HT-29 (cell line): Measurements from ENCODE around the gene NUDT21. TPM values are rescaled to one million over a fixed set of nuclear protein-coding genes. Genes with fewer than 3 reads are reported as not detected.
A peak's percentile ranks its signal among the peaks of the same experiment; 100 is the strongest.
"Not testable (repeated sequence)": the region's sequence is repeated elsewhere in the genome, so short reads cannot be mapped to it uniquely, and the experiment has no call there.

Source experiments
- DNase-seq: peaks from one replicate; pipeline ENCODE4 v3.0.0-alpha.2; 2015; ENCODE audit warnings: low spot score
- total RNA-seq: library from RNA; depleted of rRNA; stranded (reverse); fragments of >200 nt; shearing (Covaris generic); gene quantifications from 2 replicates; pipeline ENCODE4 v1.2.3, GENCODE V29; 2014

NUDT21 gene
- total RNA-seq, 1 experiment from 2014 or later = 165 TPM

- no peak for DNase-seq
These were observed 31.2 kb downstream of the NUDT21 start for GRCh38 chr16:56419740-56420548.

GRCh38 chr16:56417138-56417537 lies 34.0 kb downstream of the NUDT21 start:
- no peak for DNase-seq

- no peak for DNase-seq
These were observed 35.3 kb downstream of the NUDT21 start for GRCh38 chr16:56415875-56416274.

GRCh38 chr16:56414366-56414765 lies 36.8 kb downstream of the NUDT21 start:
- no peak for DNase-seq

GRCh38 chr16:56413381-56413780 lies 37.8 kb downstream of the NUDT21 start:
- no peak for DNase-seq

- DNase-seq = no peak
These were observed 39.5 kb downstream of the NUDT21 start for GRCh38 chr16:56411624-56412023.

GRCh38 chr16:56411123-56411522 lies 40.0 kb downstream of the NUDT21 start:
- no peak for DNase-seq

- DNase-seq = peak; percentile 44
These were observed 41.9 kb downstream of the NUDT21 start for GRCh38 chr16:56409195-56409594.

- peak; percentile 62 for DNase-seq
These were observed 42.6 kb downstream of the NUDT21 start for GRCh38 chr16:56408379-56409098.

- no peak for DNase-seq
These were observed 45.0 kb downstream of the NUDT21 start for GRCh38 chr16:56405977-56406672.

GRCh38 chr16:56401482-56401881 lies 49.6 kb downstream of the NUDT21 start:
- DNase-seq = peak; percentile 26

- DNase-seq = no peak
These were observed 50.7 kb downstream of the NUDT21 start for GRCh38 chr16:56400458-56400857.

GRCh38 chr16:56399486-56399885 lies 51.6 kb downstream of the NUDT21 start:
- no peak for DNase-seq

GRCh38 chr16:56399047-56399446 lies 52.1 kb downstream of the NUDT21 start:
- no peak for DNase-seq

GRCh38 chr16:56396724-56397123 lies 54.4 kb downstream of the NUDT21 start:
- not testable (repeated sequence) for DNase-seq

GRCh38 chr16:56389554-56389953 lies 61.6 kb downstream of the NUDT21 start:
- DNase-seq = no peak

GRCh38 chr16:56388209-56388608 lies 62.9 kb downstream of the NUDT21 start:
- no peak for DNase-seq

GRCh38 chr16:56387396-56387795 lies 63.7 kb downstream of the NUDT21 start:
- DNase-seq = no peak

- no peak for DNase-seq
These were observed 66.9 kb downstream of the NUDT21 start for GRCh38 chr16:56384074-56384721.

- peak; percentile 58 for DNase-seq
These were observed 68.2 kb downstream of the NUDT21 start for GRCh38 chr16:56382901-56383355.

GRCh38 chr16:56382459-56382858 lies 68.7 kb downstream of the NUDT21 start:
- DNase-seq = no peak
